H9 (cell line): Measurements from ENCODE around the gene ZNRF3. TPM values are rescaled to one million over a fixed set of nuclear protein-coding genes. Genes with fewer than 3 reads are reported as not detected.
A peak's percentile ranks its signal among the peaks of the same experiment; 100 is the strongest.

Source experiments
- DNase-seq: peaks from one replicate; pipeline ENCODE4 v3.0.0-alpha.2; 2017
- H2AFZ ChIP-seq: one replicate; pipeline ENCODE4 v1.6.1; 2013; ENCODE audit warnings: mild to moderate bottlenecking, low read length, control low read depth, moderate library complexity
- H2AK5ac ChIP-seq: 2 replicates; pipeline ENCODE4 v1.6.1; 2013; ENCODE audit warnings: low read length, control low read depth, mixed read lengths; ENCODE audit not compliant: insufficient read length
- H2BK120ac ChIP-seq: one replicate; pipeline ENCODE4 v1.6.1; 2013; ENCODE audit warnings: low read depth, mild to moderate bottlenecking, low read length, control low read depth, inconsistent platforms; ENCODE audit not compliant: poor library complexity, severe bottlenecking
- H2BK12ac ChIP-seq: 2 replicates; pipeline ENCODE4 v1.6.1; 2013; ENCODE audit warnings: low read length, control low read depth, mixed read lengths, low read depth; ENCODE audit not compliant: insufficient read length
- H2BK15ac ChIP-seq: 2 replicates; pipeline ENCODE4 v1.6.1; 2013; ENCODE audit warnings: low read depth, low read length, control low read depth
- H2BK20ac ChIP-seq: one replicate; pipeline ENCODE4 v1.6.1; 2013; ENCODE audit warnings: low read depth, mild to moderate bottlenecking, low read length, control low read depth, inconsistent platforms; ENCODE audit not compliant: poor library complexity, severe bottlenecking
- H2BK5ac ChIP-seq: 2 replicates; pipeline ENCODE4 v1.6.1; 2013; ENCODE audit warnings: low read length, control low read depth, mixed read lengths; ENCODE audit not compliant: insufficient read length
- H3K14ac ChIP-seq: 2 replicates; pipeline ENCODE4 v1.6.1; 2013; ENCODE audit warnings: low read length, control low read depth; ENCODE audit not compliant: insufficient read depth
- H3K18ac ChIP-seq: 2 replicates; pipeline ENCODE4 v1.6.1; 2013; ENCODE audit warnings: low read depth, mild to moderate bottlenecking, mixed read lengths, low read length, control low read depth; ENCODE audit not compliant: insufficient read length
- H3K23ac ChIP-seq: 2 replicates; pipeline ENCODE4 v1.6.1; 2013; ENCODE audit warnings: low read length, control low read depth, mixed read lengths, low read depth; ENCODE audit not compliant: insufficient read length
- H3K23me2 ChIP-seq: 2 replicates; pipeline ENCODE4 v1.6.1; 2013; ENCODE audit warnings: low read depth, mild to moderate bottlenecking, mixed read lengths, low read length, control low read depth; ENCODE audit not compliant: insufficient read length, poor library complexity, severe bottlenecking
- H3K27ac ChIP-seq: 2 replicates; pipeline ENCODE4 v1.5.1; 2013; ENCODE audit warnings: low read length, control low read depth, mixed read lengths, low read depth; ENCODE audit not compliant: insufficient read length
- H3K27me3 ChIP-seq: 2 replicates; pipeline ENCODE4 v1.6.1; 2013; ENCODE audit warnings: low read length, control low read depth, inconsistent platforms; ENCODE audit not compliant: insufficient read depth
- H3K4ac ChIP-seq: 2 replicates; pipeline ENCODE4 v1.6.1; 2013; ENCODE audit warnings: low read depth, mild to moderate bottlenecking, control low read depth, inconsistent platforms, low read length, moderate library complexity
- H3K4me1 ChIP-seq: 2 replicates; pipeline ENCODE4 v1.6.1; 2013; ENCODE audit warnings: low read length, control low read depth, inconsistent platforms; ENCODE audit not compliant: insufficient read depth
- H3K4me2 ChIP-seq: 2 replicates; pipeline ENCODE4 v1.6.1; 2013; ENCODE audit warnings: low read length, control low read depth, mixed read lengths; ENCODE audit not compliant: insufficient read length, insufficient read depth
- H3K56ac ChIP-seq: 2 replicates; pipeline ENCODE4 v1.6.1; 2013; ENCODE audit warnings: low read depth, mild to moderate bottlenecking, mixed read lengths, low read length, control low read depth; ENCODE audit not compliant: insufficient read length
- H3K79me1 ChIP-seq: 2 replicates; pipeline ENCODE4 v1.6.1; 2013; ENCODE audit warnings: low read depth, mild to moderate bottlenecking, moderate library complexity, low read length, control low read depth, inconsistent platforms; ENCODE audit not compliant: insufficient read depth, poor library complexity, severe bottlenecking
- H3K79me2 ChIP-seq: 2 replicates; pipeline ENCODE4 v1.6.1; 2013; ENCODE audit warnings: low read length, control low read depth, inconsistent platforms; ENCODE audit not compliant: insufficient read depth
- H3K9ac ChIP-seq: 2 replicates; pipeline ENCODE4 v1.6.1; 2013; ENCODE audit warnings: low read length, control low read depth, mixed read lengths; ENCODE audit not compliant: insufficient read length; ENCODE audit errors: extremely low read depth
- H3K9me3 ChIP-seq: one replicate; pipeline ENCODE4 v1.6.1; 2013; ENCODE audit warnings: low read depth, low read length, inconsistent platforms; ENCODE audit not compliant: control insufficient read depth
- H3T11ph ChIP-seq: one replicate; pipeline ENCODE4 v1.6.1; 2013; ENCODE audit warnings: mild to moderate bottlenecking, low read length, control low read depth, inconsistent platforms
- H4K20me1 ChIP-seq: one replicate; pipeline ENCODE4 v1.6.1; 2013; ENCODE audit not compliant: control insufficient read depth, insufficient read length, insufficient read depth
- H4K5ac ChIP-seq: 2 replicates; pipeline ENCODE4 v1.6.1; 2013; ENCODE audit warnings: low read depth, mild to moderate bottlenecking, mixed read lengths, low read length, control low read depth; ENCODE audit not compliant: insufficient read length
- H4K8ac ChIP-seq: replicated peaks from 2 replicates; pipeline ENCODE4 v1.6.1; 2013; ENCODE audit warnings: low read length, control low read depth, mixed read lengths, low read depth; ENCODE audit not compliant: insufficient read length
- H4K91ac ChIP-seq: 2 replicates; pipeline ENCODE4 v1.6.1; 2013; ENCODE audit warnings: low read depth, mild to moderate bottlenecking, moderate library complexity, mixed read lengths, low read length, control low read depth; ENCODE audit not compliant: insufficient read length
- H3K27ac Mint-ChIP-seq, 3 experiments: 2 replicates in 2 of 3; 3 replicates in 1 of 3; pipeline ENCODE4 v1.8.0; 2020 to 2021; ENCODE audit warnings: mixed read lengths in 3 of 3, mild to moderate bottlenecking in 1 of 3, moderate library complexity in 1 of 3
- H3K27me3 Mint-ChIP-seq: 2 replicates; pipeline ENCODE4 v1.8.0; 2021; ENCODE audit warnings: low read depth, mild to moderate bottlenecking, moderate library complexity, mixed read lengths
- H3K36me3 Mint-ChIP-seq, 3 experiments: 2 replicates in 2 of 3; 3 replicates in 1 of 3; pipeline ENCODE4 v1.8.0; 2020 to 2021; ENCODE audit warnings: low read depth in 3 of 3, mixed read lengths in 3 of 3; ENCODE audit not compliant: insufficient read depth in 1 of 3
- H3K4me1 Mint-ChIP-seq, 2 experiments: 2 replicates each; pipeline ENCODE4 v1.8.0; 2020; ENCODE audit warnings: mixed read lengths in 2 of 2
- H3K4me3 Mint-ChIP-seq, 2 experiments: 2 replicates in 1 of 2; 3 replicates in 1 of 2; pipeline ENCODE4 v1.8.0; 2020 to 2021; ENCODE audit warnings: mild to moderate bottlenecking in 2 of 2, mixed read lengths in 2 of 2, moderate library complexity in 1 of 2
- H3K9me3 Mint-ChIP-seq, 2 experiments: 2 replicates in 1 of 2; 3 replicates in 1 of 2; pipeline ENCODE4 v1.8.0; 2020; ENCODE audit warnings: mild to moderate bottlenecking in 2 of 2, mixed read lengths in 2 of 2, moderate library complexity in 1 of 2
- WGBS: extraction: QIAGEN DNeasy Blood & Tissue Kit; methylation state at CpG from one replicate; pipeline ENCODE4 v1.1.7; 2013; ENCODE audit warnings: missing lambda C conversion rate, low lambda C conversion rate, mixed read lengths; ENCODE audit not compliant: insufficient read length; ENCODE audit errors: extremely low coverage; 5-methylcytosine and 5-hydroxymethylcytosine counted together
- total RNA-seq: library from RNA; stranded (reverse); gene quantifications from 2 replicates; pipeline ENCODE4 v1.2.1, GENCODE V29; 2021
- TF ChIP-seq, protein P1 (sequence below): fragments of 200-600 bp; sonication (generic); conservative IDR thresholded peaks from 3 replicates; pipeline ENCODE4 v1.8.0; 2021; ENCODE audit warnings: antibody characterized with exemption, mild to moderate bottlenecking

The ZNRF3 gene
- total RNA-seq, 1 experiment from 2014 or later = 20.6 TPM

GRCh38 chr22:28983788-28984441 is 100.5 kb downstream of the ZNRF3 start:
- Histone ChIP-seq H3K14ac (no peak overlapping the region), H3K4ac (no peak overlapping the region), H2BK12ac (no peak overlapping the region), H2AFZ (no peak overlapping the region), H3K79me2 (peaks cover 2% of the 10 kb centered on the region; the same call in 1 of the 2 replicates), H4K91ac (no peak overlapping the region), H3K23ac (no peak overlapping the region), H3K4me2 (no peak overlapping the region), H3K4me1 (peaks cover 30% of the 10 kb centered on the region; the same call in 1 of the 2 replicates), H4K5ac (no peak overlapping the region), H2BK5ac (no peak overlapping the region), H2BK20ac (no peak overlapping the region), H3K79me1 (no peaks in the 10 kb centered on the region), H2AK5ac (no peak overlapping the region), H3K23me2 (no peaks in the 10 kb centered on the region), H3T11ph (no peak overlapping the region), H3K18ac (no peak overlapping the region), H4K20me1 (peaks cover 3% of the 10 kb centered on the region), H4K8ac (no peak overlapping the region), H3K27me3 (no peaks in the 10 kb centered on the region), H3K27ac (no peak overlapping the region), H3K9ac (no peak overlapping the region), H2BK15ac (no peak overlapping the region), H3K56ac (no peak overlapping the region), H2BK120ac (no peak overlapping the region), H3K9me3 (no peaks in the 10 kb centered on the region)
- Mint-ChIP-seq H3K27me3 (no peaks in the 10 kb centered on the region), H3K4me3 (no peak overlapping the region), H3K9me3 (peaks cover 5 to 9% of the 10 kb centered on the region in 2 experiments; a peak in 3 of 5 replicates), H3K36me3 (peaks cover 16 to 30% (median 25%) of the 10 kb centered on the region in 3 experiments), H3K4me1 (peaks cover 68 to 73% of the 10 kb centered on the region in 2 experiments), H3K27ac (peak overlapping the region in 2 of 3 experiments; percentile 72 to 89; a peak in 5 of 7 replicates)
- no CpG with 5 or more reads among the region's 4 CpGs for WGBS
- no peak for DNase-seq
- TF ChIP-seq, protein P1, sequence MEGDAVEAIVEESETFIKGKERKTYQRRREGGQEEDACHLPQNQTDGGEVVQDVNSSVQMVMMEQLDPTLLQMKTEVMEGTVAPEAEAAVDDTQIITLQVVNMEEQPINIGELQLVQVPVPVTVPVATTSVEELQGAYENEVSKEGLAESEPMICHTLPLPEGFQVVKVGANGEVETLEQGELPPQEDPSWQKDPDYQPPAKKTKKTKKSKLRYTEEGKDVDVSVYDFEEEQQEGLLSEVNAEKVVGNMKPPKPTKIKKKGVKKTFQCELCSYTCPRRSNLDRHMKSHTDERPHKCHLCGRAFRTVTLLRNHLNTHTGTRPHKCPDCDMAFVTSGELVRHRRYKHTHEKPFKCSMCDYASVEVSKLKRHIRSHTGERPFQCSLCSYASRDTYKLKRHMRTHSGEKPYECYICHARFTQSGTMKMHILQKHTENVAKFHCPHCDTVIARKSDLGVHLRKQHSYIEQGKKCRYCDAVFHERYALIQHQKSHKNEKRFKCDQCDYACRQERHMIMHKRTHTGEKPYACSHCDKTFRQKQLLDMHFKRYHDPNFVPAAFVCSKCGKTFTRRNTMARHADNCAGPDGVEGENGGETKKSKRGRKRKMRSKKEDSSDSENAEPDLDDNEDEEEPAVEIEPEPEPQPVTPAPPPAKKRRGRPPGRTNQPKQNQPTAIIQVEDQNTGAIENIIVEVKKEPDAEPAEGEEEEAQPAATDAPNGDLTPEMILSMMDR = no peak
